HG03439 (cell line): ENCODE measurements around the gene SNRNP25.

Source experiments
- ATAC-seq: cut with Tn5 transposase; IDR thresholded peaks from one replicate; pipeline ENCODE4 v1.9.1; 2021; ENCODE audit warnings: mild to moderate bottlenecking, moderate library complexity; ENCODE audit not compliant: unreplicated experiment

Gene SNRNP25

GRCh38 chr16:76535-77272, 23.1 kb downstream of the SNRNP25 start:
- ATAC-seq = no peak

DNA sequence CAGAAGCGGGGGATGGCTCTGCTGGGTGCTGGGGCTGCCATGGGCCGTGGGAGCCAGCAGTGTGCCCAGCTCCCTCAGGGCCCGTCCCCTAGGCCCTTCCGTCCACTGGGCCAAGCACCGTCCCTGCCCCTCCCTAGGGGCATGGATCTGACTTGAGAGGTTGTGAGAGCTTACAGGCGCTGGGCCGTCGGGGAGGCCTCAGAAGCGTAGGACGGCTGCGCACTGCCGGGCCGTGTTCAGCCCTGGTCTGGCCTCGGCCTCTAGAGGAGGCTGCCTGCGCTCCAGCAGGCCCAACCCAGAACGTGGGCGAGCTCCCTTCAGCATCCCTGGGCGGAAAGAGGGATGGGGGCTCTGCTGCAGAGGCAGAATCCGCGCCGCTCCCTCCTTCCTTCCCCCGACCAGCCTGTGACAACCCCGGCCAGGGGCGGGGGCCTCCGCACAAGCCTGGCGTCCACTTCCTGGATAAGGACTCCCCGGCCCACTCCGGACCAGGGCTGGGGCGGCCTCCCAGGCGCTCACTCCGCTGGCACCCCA, 23.7 kb downstream of the SNRNP25 start:
- ATAC-seq = peak; percentile 16

DNA sequence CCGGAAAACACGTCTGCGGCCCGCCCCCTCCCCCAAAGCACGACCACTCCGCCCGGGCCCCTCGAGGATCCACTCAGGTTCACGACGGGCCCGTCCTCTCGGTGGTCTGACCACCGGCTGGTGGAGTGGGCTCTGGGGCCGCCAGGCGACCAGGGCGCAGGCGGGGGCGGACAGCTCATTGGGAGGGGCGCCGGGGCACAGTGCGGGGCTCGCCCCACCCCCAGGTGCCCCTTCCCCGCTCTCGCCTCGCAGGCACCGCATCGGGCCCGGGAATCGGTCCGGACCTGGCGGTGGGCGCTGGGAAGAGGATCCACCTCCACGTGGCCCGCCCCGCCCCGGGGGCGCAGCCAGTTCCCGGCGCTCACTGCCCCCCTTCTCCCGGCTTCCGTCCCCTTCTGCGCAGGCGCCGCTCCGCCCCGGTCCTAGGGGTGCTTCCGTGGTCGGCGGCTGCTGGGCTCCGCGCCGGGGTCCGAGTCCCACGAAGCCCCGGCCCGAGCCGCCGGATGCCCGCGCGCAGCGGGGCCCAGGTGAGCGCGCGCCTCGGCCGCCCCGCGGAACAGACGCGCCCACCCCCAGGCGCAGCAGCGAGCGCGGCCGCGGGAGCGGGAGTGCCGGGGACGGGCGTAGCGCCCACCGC, 24.3 kb downstream of the SNRNP25 start, which contains the start of gene MPG:
Gene MPG (plus strand): TSS at position 419 of the 637 bp plus-strand sequence. CDS start 85 bp downstream, at position 504.
- peak; percentile 75 for ATAC-seq

DNA sequence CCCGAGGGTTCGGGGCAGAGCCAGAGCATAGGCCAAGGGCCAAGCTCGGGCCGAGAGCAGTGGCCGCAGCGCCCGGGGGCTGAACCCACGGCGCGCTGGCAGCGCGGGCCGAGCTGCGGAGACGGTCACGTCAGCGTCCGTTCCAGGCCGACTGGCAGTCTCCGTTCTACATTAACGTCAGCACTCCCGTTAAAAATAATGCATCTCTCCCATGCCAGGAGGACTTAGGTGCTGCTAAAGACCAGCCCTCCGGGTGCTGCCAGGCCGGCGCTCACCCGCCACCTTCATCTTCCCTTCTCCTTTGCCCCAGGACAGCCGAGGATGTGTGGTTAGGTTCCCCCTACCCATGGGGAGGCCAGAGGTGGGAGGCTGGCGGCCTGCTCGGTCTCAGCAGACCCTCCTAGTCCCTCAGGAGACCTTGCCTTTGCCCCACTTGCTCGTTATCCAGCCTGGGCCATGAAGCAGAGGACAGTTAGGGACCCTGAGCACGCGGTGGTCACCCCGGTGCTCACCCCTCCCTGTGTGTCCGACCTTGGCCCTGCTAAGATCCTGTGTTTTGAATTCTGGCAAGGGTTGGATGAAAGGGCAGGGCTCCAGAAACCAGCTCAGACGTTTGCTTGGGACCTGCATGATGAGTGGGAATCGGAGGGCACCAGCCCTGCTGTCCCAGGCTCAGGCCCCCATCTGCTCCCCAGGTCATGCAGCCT, 25.0 kb downstream of the SNRNP25 start:
- ATAC-seq = peak; percentile 4

- no peak for ATAC-seq
Measured at GRCh38 chr16:79151-80054, 25.8 kb downstream of the SNRNP25 start.

GRCh38 chr16:83060-83603, 29.5 kb downstream of the SNRNP25 start:
- no peak for ATAC-seq

DNA sequence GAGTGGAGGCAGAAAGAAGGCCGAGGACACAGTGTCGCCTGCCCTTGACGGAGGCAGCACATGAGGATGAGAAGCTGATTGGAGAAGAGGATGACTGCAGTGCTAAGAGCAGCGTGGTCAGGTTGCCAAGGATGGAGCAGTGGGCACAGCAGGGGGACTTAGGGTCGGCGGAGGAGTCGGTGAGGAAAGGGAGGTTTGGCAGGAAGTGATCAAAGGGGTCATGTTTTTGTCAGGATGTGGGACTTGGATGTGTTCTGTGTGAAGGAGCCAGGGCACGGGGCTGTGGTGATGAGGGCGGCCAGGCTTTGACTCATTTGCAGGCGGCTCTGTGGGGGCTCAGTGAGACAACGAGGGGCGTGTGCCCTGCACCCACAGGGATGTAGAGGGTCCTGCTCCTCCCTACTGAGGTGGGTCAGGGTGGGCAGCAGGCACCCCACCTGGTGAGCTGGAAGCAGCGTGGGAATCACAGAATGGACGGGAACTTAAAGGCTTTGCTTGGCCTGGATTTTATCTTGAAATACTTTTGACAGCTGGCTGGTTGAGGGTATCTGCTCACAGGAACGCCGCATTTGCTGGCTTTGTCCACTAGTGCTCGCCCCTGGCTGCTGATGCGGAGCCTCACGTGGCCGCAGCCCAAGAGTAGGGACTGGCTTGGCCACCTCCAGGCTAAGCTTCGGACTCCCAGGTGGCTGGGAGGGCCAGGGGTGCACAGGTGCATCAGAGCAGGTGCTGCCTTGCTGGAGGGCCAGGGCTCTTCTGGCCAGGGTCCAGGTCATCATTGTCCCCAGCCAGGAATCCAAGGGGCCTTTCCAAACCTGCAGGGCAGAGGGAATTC, 30.4 kb downstream of the SNRNP25 start:
- ATAC-seq = no peak

DNA sequence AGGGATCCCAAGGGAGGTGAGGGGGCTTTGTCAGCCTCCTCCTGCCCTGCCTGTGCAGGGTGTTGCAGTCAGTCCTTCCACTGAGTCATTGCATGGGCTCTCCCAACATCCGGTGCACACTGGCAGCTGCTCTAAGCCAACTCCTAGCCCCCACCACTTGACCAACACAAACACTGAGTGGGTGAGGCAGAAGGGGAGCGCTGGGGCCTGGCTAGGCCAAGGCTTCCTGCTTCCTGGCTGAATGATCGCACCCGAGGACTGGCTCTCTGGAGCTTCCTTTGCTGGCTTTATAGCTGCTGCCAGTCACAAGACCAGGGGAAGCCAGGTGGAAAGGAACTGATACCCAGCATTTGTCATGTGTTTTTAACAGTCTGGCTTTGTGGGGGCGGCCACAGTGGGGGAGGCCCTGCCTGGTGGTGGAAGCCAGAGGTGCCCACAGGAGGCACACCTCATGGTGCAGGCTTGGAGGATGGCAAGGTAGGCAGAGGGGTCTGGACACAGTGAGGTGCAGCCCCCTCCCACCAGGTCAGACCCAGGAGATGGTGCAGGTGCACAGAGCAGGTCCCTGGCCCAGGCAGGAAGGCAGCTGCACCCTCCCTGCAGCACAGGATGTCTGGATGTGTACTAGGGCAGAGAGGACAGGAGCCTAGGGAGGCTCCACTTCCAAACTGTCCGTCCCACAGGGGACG, 31.2 kb downstream of the SNRNP25 start:
- peak; percentile 41 for ATAC-seq

GRCh38 chr16:85407-85782, 31.8 kb downstream of the SNRNP25 start:
- ATAC-seq = peak; percentile 12

DNA sequence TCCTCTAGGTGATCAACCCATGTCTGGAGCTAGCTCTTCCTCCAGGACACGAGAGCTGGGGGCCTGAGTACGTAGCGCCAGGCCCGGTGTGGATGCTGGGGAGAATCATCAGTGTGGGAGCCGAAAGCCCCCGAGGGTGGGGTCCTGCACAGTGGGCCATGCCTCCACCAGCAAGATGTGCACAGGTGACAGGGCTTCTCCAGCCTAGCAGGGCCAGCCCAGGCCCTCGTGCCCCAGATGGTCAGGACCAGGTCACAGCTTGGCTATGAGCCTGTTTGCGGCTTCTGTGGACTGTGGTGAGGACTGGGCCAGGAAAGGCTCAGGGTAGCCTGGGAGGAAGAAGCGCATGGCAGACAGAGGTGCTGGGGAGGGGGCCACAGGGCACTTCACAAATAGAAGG, 32.2 kb downstream of the SNRNP25 start:
- no peak for ATAC-seq

DNA sequence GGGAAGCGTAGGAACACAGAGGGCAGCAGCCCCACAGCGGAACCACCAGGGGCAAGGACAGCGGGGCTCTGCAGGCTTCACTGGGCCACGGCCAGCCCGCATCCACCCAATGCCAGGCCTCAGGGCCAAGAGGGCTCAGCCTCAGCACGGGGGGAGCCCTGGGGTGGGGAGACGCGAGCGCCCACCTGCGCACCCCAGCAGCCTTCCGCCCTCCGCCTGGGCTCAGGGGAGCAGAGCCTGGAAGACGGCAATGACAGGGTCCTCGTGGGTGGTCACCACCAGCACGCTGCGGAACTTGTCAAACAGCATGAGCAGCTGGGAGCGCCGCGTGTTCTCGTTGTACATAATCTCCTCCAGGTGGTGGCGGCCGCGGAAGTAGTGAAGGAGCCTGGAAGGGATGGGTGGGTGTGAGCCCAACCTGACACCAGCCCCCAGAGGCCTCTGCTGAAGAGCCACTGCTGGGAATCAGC, 32.9 kb downstream of the SNRNP25 start:
- no peak for ATAC-seq

GRCh38 chr16:88613-89012, 35.0 kb downstream of the SNRNP25 start:
- ATAC-seq = no peak

DNA sequence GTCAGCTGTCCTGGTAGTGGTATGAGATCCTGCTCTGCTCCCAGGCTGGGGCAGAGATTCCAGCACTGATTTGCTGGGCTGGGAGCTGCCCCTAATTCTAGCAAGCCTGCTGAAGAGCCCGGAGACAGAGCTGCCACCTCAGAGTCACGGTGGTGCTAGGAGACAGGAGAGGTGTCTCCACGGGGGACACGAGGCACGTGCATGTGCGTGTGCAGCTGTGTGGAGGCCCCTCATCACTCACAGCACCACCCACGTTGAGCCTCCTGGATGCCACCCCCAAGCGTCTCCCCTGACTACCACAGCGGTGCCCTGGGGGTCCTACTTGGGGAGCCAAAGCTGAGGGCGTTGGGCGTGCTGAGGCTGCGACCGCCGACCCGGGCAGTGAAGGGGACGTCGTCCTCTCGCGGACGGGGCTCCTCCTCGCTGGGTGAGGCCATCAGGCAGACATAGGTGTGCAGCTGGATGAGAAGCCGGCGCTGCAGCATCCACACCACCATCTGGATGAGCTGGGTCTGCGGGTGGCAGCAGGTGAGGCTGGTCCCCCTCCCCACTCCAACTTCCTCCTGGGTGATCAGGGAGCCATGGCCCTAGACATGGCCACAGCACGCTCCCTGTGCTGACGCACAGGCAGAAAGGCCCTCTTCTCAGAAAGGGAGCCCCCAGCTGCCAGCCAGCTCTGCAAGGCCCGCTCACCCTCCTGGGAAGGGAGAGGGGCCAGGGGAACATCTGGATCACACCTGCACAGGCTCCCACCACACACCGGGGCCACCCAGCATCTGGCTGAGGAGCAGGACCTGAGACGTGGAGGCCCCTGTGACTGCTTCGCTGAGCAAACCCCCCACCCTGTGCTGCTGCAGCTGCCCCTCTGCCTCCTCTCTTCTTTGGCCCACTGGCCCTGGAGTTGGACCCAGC, 36.0 kb downstream of the SNRNP25 start:
- ATAC-seq = no peak

- no peak for ATAC-seq
Measured at GRCh38 chr16:91484-91883, 37.9 kb downstream of the SNRNP25 start.

- no peak for ATAC-seq
Measured at GRCh38 chr16:92431-93339, 39.1 kb downstream of the SNRNP25 start.

DNA sequence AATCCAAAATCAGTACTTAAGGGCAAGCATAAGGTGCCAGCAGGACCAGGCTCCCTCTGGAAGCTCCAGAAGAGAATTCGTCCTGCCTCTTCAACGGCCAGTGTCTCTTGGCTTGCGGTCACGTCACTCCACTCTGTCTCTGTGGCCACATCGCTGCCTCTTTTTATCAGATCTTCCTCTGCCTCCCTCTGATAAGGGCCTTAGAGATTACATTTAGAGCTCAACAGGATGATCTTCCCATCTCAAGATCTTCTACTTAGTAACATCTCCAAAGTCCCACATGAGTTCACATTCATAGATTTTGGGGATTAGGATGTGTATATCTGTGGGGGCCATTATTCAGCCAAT, 41.3 kb downstream of the SNRNP25 start:
- ATAC-seq = no peak

- peak; percentile 67 for ATAC-seq
Measured at GRCh38 chr16:96935-97381, 43.3 kb downstream of the SNRNP25 start.
